Fibroblast of the conjunctiva (primary cell): ENCODE results near the gene USP19.

Experiments used
- DNase-seq: peaks from one replicate; pipeline ENCODE4 v3.0.0-alpha.2; 2010; ENCODE audit warnings: low read depth

USP19 gene, protein sequence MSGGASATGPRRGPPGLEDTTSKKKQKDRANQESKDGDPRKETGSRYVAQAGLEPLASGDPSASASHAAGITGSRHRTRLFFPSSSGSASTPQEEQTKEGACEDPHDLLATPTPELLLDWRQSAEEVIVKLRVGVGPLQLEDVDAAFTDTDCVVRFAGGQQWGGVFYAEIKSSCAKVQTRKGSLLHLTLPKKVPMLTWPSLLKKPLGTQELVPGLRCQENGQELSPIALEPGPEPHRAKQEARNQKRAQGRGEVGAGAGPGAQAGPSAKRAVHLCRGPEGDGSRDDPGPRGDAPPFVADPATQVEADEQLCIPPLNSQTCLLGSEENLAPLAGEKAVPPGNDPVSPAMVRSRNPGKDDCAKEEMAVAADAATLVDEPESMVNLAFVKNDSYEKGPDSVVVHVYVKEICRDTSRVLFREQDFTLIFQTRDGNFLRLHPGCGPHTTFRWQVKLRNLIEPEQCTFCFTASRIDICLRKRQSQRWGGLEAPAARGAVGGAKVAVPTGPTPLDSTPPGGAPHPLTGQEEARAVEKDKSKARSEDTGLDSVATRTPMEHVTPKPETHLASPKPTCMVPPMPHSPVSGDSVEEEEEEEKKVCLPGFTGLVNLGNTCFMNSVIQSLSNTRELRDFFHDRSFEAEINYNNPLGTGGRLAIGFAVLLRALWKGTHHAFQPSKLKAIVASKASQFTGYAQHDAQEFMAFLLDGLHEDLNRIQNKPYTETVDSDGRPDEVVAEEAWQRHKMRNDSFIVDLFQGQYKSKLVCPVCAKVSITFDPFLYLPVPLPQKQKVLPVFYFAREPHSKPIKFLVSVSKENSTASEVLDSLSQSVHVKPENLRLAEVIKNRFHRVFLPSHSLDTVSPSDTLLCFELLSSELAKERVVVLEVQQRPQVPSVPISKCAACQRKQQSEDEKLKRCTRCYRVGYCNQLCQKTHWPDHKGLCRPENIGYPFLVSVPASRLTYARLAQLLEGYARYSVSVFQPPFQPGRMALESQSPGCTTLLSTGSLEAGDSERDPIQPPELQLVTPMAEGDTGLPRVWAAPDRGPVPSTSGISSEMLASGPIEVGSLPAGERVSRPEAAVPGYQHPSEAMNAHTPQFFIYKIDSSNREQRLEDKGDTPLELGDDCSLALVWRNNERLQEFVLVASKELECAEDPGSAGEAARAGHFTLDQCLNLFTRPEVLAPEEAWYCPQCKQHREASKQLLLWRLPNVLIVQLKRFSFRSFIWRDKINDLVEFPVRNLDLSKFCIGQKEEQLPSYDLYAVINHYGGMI (N-terminal part only)

DNA sequence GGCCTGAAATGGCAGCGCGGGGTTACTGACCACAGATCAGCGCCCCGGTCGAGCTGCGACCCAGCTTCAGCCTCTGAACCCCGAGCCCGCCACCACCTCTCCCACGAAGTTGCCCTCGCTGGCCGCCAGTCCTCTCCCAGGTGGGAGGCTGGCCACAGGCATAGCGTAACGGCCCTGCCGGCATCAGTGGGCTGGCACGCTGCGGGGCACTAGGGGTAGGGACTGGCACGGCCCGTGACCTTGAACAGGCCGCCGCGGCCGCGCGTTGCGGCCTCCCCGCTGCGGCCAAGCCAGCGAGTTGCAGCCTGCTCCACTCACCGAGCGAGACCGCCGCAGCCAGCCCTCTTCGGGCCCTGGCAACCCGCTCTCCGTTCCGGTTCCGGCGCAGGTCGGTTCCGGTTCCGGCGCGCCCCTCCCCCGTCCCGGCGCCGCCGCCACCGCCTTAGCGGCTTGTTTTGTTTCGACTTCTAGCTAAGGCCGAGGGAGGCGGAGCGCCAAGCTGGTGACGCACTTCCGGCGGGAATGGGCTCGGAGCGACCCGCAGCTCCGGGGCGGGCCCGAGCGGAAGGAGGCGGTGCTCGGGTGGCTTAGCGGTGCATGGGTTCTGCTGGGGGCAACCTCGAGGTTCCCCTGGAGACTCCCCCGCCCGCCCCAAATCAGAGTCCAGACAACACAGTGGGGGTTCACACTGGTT, at the start of gene USP19:
Gene USP19, minus strand, starts transcription at position 386 of the 694 bp plus-strand sequence. CDS start 1,678 bp downstream, outside the sequence.
- DNase-seq = peak; percentile 81

DNA sequence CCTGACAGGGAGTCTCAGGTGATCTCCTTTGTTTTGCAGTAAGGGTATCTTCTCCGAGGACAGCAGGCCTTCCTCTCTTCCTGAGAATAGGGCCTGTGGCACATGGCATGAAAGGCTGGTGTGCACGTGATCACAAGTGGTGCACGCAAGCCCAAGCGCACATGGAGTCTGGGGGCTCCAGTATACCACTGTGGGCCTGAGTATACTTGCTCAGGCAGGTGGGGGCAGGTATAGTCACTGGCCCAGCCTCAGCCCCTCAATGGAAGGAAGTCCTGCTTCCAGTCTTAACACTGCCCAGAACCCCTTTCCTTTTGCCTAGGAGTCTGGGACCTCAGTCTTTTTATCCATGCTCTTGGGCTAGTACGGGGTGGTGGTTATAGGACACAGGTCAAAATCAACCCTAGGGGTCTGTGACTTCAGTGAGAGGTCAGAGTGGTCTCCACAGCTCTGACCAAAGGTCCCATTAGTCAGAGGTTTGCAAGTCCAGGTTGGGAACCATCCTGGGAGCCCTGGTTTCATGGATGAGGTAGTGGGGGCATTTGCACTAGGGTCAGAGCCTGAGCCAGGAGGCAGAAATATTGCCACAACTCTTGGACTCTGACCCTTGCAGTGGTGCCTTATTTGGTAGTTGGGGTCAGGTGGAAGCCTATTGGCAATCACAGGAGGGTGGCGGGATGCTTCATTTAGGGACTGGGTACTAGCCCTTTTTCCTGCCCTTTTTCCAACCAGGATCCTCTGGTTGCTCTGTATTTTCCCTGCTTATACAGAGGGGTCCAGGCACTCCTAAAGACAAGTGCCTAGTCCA, 46.3 kb upstream of the USP19 start:
- no peak for DNase-seq

DNA sequence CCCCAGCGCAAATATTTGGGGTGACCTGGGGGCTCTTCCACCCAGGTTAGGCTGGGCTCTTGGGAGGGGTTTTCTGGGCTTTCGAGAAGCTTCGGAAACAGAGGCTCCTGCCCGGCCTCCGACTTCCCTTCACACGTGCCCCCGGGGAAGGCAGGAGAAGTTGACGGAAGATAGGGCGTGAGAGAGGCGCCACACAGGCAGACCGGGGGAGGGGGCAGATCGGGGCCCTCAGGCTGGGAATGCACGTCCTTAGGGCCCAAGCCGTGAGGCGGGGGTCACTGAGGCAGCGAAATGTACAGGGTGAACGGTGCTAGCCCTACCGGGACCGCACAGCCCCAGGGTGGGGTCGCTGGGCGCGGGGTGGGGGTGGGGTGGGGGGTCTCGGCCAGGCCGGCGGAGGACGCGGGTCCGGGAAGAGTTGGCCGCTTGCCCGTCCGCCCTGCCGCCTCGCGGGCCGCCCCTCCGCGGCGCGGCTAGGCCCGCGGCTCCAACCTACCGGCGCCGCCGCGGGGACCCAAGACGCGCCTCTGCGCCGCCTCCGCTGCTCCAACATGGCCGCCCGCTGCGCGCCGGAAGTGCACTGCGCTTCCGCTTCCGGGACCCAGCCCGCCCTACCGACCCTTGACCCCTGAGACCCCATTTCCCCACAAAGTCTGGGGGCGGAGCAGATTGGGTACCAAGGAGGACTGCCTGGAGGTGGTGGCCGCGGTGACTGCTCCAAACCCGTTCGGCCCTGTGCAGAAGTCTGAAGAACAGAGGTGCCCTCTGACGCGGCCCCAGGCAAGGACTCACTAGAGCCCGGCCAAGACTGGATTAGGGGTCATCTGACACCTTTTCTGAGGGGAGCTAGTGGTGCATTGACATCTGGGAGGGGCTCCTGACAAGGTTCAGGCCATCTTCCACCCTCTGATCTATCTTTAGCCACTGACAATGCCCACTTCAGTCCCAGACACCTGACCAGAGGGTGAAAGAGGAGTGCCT, 45.4 kb upstream of the USP19 start, which contains the start of gene CCDC71:
Gene CCDC71, minus strand, starts transcription at position 561 of the 981 bp plus-strand sequence. CDS start 2,123 bp downstream, outside the sequence.
- DNase-seq = peak; percentile 33

DNA sequence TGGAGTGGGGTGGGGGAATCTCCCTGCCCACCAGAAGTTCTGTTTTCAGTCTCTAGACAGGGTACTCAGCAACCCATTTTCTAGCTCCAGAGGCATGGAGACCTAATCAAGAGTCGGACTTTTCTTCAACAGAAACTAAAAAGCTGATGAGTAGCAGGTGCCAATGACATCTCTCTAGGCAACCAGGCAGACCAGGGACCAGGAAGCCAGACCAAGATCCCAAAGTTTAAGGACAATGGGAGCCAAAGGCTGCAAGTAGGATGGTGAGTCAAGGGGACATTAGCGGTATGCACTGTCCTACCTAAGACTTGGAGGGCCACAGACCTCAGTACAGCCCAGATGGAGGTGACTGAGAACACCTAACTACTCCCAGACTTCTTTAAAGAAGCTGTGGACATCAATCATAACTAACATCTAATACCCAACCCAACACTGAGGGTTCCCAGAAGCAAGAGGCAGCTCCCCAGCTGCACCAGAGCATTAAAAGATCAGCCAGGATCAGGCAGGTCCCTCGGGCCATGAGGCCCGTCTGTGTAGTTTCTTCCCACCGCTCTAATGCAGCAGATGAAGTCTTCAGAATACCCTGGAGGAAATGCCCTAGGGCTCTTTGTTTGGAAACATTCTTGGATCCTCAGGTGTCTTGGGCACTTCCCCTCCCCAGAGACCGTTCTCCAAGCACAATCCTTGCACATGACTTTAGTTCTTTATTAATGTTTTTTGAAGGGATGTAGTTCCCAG, 44.5 kb upstream of the USP19 start:
- DNase-seq = no peak

DNA sequence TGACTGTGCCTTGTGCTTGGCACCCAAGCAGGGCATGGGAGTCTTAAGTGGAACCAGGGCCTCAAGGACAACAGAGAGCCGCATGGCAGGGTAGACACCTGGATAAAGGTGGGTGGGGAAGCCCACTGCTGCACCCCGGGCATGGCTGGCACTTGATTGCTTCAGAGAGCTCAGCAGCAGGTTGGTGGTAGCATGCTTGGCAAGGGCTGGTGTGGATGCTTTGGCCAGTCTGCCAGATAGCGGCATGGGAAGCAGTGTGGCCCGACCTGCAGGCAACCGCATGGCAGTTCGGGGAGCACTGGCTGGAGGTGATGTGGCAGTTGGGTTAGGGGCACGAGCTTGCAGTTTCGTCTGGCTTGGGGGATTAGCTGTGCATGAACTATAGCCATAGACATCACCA, 43.0 kb upstream of the USP19 start:
- no peak for DNase-seq

DNA sequence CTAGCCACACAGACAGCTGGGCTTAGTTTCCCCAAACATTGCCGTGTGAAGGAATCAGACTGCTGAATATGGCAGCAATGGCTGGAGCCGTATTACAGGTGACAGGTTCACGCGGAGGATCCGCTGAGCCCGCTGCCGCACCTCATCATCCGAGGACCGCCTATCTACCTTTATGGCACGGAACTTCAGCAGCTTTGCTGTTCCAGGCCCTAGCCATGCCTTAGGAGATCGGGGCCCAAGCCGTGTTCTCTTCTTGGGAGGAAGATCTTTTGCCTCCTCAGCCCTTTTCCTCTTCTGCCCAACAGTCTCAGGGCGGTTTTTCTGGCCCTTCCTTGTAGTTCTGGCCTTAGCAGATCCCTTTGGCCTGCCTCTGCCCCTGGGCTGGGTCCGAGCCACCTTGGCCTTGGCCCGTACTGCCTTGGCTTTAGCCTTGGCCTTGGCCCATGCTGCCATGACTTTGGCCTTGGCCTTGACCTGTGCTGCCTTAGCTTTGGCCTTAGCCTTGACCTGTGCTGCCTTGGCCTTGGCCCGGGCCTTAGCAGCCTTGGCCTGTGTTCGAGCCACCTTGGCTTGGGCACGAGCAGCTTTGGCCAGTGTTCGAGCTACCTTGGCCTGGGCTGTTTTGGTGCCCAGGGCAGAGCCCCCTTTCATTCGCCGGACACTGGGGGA, 42.3 kb upstream of the USP19 start:
- no peak for DNase-seq

DNA sequence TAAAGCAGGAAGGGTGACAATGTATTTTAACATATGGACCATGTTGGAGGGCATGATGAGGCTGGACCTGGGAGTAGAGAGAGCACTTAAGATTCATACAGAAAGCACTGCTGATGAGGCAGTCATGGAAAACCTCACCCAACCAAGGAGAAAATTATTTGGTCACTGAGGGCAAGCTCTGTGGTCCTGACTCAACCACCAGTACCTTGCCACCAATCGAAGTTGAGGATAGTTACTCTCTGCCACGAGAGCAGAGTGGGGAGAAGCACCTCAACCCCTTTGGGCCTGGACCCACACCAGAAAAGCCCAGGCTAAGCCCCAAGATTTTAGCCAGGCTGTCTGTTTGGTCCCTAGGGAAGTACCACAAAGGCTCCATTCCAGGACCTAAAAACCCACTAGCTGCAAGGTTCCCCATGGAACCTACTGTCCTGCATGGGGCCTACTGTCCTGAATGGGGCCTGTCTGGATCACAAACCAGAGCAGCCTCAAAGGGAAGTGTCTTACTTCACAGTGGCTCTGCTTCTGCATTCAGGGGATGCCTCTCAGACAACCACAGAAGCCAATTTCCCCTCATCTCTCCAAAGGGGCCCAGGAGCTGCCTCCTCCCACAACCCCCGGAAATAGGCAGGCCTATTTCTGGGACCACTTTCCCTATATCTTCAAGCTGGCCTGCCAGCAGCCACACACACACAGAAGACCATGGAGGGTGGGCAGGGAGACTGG, 41.3 kb upstream of the USP19 start:
- DNase-seq = no peak

DNA sequence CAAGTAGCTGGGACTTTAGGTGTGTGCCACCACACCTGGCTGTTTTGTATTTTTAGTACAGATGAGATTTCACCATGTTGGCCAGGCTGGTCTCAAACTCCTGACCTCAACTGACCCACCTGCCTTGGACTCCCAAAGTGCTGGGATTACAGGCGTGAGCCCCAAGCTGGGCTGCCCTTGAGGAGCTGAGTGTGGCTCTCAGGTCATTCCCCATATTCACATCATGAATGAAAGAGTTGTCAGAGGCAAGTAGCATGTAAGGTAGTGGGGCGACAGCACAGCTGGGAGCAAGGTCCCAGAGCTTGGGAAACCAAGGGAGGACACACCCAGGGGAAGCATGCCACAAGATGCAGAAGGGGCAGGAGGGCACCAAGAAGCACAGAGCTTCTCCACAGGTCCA, 40.6 kb upstream of the USP19 start:
- DNase-seq = no peak

DNA sequence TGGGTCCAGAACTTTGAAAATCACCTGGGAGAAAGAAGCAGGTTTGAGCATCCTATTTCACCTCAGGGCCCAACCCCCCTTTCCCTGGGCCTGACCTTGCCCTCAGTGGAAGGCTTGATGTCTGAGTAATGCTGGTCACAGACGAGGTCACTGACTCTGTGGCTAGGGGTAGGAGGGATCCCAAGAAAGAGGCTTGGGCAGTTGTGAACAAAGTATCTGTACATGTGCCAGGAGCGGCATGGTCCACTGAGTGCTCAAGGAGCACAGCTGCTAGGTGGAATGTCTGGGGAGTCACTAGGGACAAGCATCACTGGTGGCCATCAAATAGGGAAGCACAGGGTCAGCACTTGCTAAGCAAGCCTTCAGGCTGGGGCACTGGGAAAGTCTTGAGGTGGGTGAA, 38.2 kb upstream of the USP19 start:
- DNase-seq = no peak

DNA sequence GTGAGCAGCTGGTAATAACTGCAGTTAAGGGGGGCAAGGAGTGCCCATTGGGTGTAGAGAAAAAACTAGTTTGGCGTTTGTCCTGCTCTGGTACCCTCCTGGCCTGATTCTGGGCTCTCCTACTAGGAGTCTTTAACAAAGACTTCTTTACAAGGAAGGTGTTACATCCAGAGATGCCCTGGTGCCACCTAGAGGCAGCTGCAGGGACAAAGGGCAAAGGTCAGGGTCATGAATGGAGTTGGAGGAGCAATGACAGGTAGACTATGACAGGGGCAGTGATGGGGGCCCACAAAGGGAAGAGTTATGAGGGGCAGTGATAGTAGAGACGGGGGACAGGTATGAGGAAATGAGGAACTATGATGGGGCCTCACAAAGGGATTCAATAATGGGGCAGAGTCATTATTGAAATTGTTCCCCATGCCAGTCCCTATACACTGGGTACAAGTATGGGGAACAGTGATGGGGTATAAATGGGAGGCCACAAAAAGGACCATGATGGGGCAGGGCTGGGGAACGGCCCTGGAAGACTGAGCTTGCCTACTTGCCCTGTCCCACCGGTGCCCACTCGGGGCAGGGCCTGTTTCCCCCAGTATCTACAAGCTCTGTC, 37.6 kb upstream of the USP19 start:
- no peak for DNase-seq

DNA sequence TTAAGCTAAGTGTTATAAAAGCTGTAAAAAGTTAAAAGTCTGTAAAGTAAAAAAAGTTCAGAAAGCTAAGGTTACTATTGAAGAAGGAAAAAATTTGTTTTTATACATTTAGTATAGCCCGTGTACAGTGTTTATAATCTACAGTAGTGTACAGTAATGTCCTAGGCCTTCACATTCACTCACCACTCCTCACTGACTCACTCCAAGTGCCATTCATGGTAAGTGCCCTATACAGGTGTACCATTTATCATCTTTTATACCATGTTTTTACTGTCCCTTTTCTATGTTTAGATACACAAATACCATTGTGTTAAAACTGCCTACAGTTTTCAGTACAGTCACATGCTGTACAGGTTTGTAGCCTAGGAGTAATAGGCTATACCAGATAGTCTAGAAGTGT, 36.7 kb upstream of the USP19 start:
- no peak for DNase-seq

DNA sequence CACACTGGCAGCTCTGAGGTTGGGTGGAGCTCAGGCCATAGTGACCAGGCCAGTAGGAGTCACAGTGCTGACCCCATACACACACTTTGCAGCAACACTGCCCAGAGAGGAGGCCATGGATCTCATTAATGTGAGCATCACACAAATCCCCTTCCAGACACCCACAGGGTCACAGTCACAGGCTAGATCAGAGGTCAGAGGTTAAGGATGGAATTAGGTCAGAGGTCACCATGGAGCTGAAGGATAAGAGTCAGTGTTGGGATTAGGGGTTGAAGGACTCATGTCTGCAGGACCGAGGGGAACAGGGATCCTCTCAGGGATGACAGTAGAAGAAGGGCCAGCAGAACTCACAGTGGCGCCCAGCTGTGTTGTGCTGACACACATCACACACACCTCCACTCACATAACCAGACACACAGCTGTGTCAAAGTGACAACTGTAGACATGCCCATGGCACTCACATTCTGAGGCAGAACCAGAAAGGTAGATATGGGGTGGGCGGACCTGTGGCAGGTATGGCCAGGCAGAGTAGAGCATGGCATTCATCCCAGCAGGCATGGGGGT, 32.8 kb upstream of the USP19 start:
- DNase-seq = no peak

DNA sequence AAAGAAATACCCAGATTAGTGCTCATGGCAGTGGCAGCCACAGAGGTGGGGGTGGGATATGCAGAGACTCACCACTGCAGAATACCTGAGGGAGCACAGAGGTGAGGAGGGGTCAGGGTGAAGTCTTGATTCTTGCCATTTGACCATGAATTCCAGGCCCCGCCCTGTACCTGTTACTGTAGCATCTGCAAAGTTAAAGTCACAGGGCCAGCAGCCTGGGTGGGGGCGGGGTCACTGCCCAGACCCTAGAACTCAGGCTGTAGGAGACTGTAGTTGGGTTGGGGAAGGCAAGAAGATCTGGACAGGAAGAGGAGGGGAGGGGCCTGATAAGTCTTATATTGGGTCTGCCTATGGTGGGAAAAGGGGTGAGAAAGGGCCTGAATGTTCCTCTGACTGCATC, 31.0 kb upstream of the USP19 start:
- DNase-seq = no peak

DNA sequence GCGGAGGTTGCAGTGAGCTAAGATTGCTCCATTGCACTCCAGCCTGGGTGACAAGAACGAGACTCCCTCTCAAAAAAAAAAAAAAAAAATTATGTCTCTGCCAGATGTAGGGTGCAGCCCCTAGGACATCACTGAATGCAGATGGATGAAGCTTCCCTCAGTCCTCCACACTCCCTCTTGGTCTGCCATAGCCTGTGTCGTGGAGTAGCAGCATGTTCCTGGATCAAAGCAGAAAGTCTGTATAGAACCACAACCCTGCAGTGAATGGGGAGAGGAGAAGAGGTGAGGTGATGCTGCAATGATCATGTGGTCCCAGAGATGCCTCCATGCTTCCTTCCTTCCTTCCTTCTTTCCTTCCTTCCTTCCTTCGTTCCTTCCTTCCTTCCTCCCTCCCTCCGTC, 27.5 kb upstream of the USP19 start:
- no peak for DNase-seq

DNA sequence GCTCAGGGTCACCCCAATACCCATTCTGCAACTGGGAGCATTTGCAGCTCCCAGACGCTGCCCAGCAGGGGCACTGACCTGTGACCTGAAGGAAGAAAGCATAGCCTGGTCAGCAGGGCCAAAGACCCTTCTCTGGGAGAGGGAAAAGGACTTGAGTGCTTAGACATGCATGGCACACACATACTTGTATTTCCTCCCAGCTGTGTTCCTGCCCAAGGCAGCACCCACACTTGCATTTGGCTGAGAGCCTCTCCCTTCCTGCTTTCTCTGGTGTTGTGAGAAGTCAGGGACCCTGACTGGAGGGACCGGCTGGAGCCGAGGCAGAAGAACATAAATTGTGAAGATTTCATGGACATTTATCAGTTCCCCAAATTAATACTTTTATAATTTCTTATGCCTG, 19.5 kb upstream of the USP19 start:
- DNase-seq = no peak

DNA sequence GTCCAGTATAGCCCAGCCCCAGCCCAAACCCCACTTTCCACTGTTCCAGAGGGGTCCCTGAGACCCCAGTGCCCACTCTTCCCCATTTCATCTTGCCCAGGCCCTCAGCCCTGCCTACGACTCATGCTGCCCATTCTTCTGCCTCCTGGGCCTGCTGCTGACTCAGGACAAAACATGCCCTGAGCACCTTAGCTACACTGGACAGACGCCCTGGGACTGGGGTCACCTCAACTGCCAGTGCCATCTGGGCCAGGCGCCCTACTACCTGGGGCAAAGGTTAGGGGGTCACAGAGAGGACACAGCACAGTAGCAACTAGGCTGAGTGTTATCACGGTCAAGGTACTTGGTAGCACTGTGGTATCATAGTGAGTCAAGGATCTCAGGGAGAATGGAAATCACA, 14.9 kb upstream of the USP19 start:
- no peak for DNase-seq
